HCT116 (cell line): ENCODE results near the gene HOPX.

Experiments used
- EZH2 ChIP-seq: fragments of 200-600 bp; sonication (generic); IDR thresholded peaks from 2 replicates; pipeline ENCODE4 v1.6.1; 2017; ENCODE audit warnings: antibody characterized with exemption, mixed run types
- FOSL1 ChIP-seq: IDR thresholded peaks from 2 replicates; pipeline ENCODE4 v1.6.1; 2012; ENCODE audit warnings: low read depth
- JUND ChIP-seq: IDR thresholded peaks from 2 replicates; pipeline ENCODE4 v1.6.1; 2012
- POLR2A ChIP-seq: IDR thresholded peaks from 2 replicates; pipeline ENCODE4 v1.7.0; 2011; ENCODE audit warnings: borderline replicate concordance; ENCODE audit not compliant: insufficient read depth, insufficient read length; ENCODE audit errors: extremely low read depth
- POLR2AphosphoS5 ChIP-seq: IDR thresholded peaks from 2 replicates; pipeline ENCODE4 v1.6.1; 2011; ENCODE audit warnings: mild to moderate bottlenecking, low read depth, low read length, moderate library complexity
- RAD21 ChIP-seq: IDR thresholded peaks from 2 replicates; pipeline ENCODE4 v1.6.1; 2012; ENCODE audit warnings: low read depth, mild to moderate bottlenecking
- SP1 ChIP-seq: IDR thresholded peaks from 2 replicates; pipeline ENCODE4 v1.6.1; 2012; ENCODE audit warnings: low read depth
- YY1 ChIP-seq: IDR thresholded peaks from 2 replicates; pipeline ENCODE4 v1.6.1; 2011; ENCODE audit warnings: low read length, low read depth, moderate library complexity, mild to moderate bottlenecking; ENCODE audit not compliant: insufficient replicate concordance; ENCODE audit errors: extremely low read depth
- ZNF274 ChIP-seq: fragments of 200-500 bp; sonication (Bioruptor generic); IDR thresholded peaks from 2 replicates; pipeline ENCODE4 v1.6.1; 2014; ENCODE audit warnings: mild to moderate bottlenecking, low read depth, low read length, inconsistent platforms
- TF ChIP-seq, protein P1 (sequence below), 3 experiments: fragments of 200-600 bp in 1 of 3; sonication (generic) in 1 of 3; IDR thresholded peaks in 2 of 3; conservative IDR thresholded peaks in 1 of 3; 2 replicates each; pipeline ENCODE4 v1.5.1; 2012 to 2017; ENCODE audit warnings: low read depth in 2 of 3, low read length in 2 of 3, antibody characterized with exemption in 1 of 3, borderline replicate concordance in 1 of 3, control low read depth in 1 of 3, mild to moderate bottlenecking in 1 of 3, mixed read lengths in 1 of 3, mixed run types in 1 of 3, moderate library complexity in 1 of 3; ENCODE audit not compliant: insufficient read depth in 1 of 3
- TF ChIP-seq, protein P2 (sequence below): IDR thresholded peaks from 2 replicates; pipeline ENCODE4 v1.6.1; 2012
- TF ChIP-seq, protein P3 (sequence below): IDR thresholded peaks from 2 replicates; pipeline ENCODE4 v1.6.1; 2012; ENCODE audit warnings: low read depth

DNA sequence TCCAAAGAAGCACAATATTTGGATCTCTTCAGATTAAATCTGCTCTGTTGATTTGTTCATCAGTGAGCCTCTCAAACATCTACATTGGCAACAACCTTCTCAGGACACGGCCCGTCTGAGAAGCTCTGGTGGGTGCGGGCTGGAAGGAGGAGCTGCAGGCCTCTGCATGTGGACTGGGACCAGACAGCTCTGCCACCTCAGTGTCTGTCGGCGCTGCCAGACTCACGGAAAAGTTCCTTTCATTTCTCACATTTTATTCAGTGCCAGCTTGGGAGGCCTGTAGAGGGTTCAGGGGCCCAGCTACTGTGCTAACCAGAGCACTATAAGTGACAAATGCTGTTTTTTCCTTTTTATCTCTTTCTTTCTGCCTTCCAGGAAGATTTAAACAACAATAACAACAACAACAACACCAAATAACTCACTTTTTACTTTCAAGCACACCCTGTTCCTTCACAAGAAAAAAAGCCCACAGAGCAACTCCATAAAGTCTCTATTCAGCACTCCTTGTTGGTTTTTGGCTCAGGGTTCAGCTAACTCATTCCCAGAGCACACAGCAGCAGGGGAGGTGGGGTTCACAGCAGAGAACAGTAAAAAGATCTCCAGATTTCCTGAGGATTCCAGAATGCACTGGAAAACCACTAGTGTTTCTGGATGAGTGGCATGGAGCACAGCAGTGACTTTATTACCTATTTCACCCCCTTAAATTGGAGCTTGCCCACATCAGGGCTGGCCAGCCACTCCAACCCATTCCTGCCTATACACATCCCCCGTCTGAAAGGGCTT, 23.2 kb upstream of the HOPX start:
- TF ChIP-seq POLR2AphosphoS5 (no peak), POLR2A (no peak), ZNF274 (no peak), YY1 (no peak), RAD21 (no peak), EZH2 (no peak), SP1 (no peak), JUND (no peak), FOSL1 (no peak)
- TF ChIP-seq, protein P1, sequence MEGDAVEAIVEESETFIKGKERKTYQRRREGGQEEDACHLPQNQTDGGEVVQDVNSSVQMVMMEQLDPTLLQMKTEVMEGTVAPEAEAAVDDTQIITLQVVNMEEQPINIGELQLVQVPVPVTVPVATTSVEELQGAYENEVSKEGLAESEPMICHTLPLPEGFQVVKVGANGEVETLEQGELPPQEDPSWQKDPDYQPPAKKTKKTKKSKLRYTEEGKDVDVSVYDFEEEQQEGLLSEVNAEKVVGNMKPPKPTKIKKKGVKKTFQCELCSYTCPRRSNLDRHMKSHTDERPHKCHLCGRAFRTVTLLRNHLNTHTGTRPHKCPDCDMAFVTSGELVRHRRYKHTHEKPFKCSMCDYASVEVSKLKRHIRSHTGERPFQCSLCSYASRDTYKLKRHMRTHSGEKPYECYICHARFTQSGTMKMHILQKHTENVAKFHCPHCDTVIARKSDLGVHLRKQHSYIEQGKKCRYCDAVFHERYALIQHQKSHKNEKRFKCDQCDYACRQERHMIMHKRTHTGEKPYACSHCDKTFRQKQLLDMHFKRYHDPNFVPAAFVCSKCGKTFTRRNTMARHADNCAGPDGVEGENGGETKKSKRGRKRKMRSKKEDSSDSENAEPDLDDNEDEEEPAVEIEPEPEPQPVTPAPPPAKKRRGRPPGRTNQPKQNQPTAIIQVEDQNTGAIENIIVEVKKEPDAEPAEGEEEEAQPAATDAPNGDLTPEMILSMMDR (IDR thresholded peaks at IDR 0.05 in 2 of 3, conservative IDR thresholded peaks at IDR 0.05 in 1 of 3; ENCODE audit: borderline replicate concordance in 1 of 3, insufficient read depth in 1 of 3, low read depth in 2 of 3, low read length in 2 of 3) = no peak
- TF ChIP-seq, protein P2, sequence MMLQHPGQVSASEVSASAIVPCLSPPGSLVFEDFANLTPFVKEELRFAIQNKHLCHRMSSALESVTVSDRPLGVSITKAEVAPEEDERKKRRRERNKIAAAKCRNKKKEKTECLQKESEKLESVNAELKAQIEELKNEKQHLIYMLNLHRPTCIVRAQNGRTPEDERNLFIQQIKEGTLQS = no peak
- TF ChIP-seq, protein P3, sequence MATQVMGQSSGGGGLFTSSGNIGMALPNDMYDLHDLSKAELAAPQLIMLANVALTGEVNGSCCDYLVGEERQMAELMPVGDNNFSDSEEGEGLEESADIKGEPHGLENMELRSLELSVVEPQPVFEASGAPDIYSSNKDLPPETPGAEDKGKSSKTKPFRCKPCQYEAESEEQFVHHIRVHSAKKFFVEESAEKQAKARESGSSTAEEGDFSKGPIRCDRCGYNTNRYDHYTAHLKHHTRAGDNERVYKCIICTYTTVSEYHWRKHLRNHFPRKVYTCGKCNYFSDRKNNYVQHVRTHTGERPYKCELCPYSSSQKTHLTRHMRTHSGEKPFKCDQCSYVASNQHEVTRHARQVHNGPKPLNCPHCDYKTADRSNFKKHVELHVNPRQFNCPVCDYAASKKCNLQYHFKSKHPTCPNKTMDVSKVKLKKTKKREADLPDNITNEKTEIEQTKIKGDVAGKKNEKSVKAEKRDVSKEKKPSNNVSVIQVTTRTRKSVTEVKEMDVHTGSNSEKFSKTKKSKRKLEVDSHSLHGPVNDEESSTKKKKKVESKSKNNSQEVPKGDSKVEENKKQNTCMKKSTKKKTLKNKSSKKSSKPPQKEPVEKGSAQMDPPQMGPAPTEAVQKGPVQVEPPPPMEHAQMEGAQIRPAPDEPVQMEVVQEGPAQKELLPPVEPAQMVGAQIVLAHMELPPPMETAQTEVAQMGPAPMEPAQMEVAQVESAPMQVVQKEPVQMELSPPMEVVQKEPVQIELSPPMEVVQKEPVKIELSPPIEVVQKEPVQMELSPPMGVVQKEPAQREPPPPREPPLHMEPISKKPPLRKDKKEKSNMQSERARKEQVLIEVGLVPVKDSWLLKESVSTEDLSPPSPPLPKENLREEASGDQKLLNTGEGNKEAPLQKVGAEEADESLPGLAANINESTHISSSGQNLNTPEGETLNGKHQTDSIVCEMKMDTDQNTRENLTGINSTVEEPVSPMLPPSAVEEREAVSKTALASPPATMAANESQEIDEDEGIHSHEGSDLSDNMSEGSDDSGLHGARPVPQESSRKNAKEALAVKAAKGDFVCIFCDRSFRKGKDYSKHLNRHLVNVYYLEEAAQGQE = no peak
